H1 (cell line): ENCODE data around the gene MAGI2.

Experiments
- CTCF ChIP-seq, 3 experiments: IDR thresholded peaks; 1 replicate in 2 of 3; 2 replicates in 1 of 3; pipeline versions ENCODE4 v1.5.1 to v1.6.1; 2011; ENCODE audit warnings: low read length in 3 of 3, mild to moderate bottlenecking in 3 of 3, inconsistent platforms in 2 of 3, low read depth in 1 of 3, moderate library complexity in 1 of 3; ENCODE audit not compliant: insufficient read depth in 1 of 3; ENCODE audit errors: control extremely low read depth in 1 of 3
- GABPA ChIP-seq: IDR thresholded peaks from 2 replicates; pipeline ENCODE4 v1.6.1; 2011; ENCODE audit warnings: mild to moderate bottlenecking, low read length, moderate library complexity, borderline replicate concordance; ENCODE audit not compliant: insufficient read depth
- MAX ChIP-seq: IDR thresholded peaks from 2 replicates; pipeline ENCODE4 v1.6.1; 2012; ENCODE audit warnings: inconsistent platforms
- PHF8 ChIP-seq: fragments of 200-600 bp; sonication (generic); conservative IDR thresholded peaks from 2 replicates; pipeline ENCODE4 v1.7.1; 2012; ENCODE audit warnings: low read depth, mild to moderate bottlenecking, inconsistent platforms, low read length, moderate library complexity
- SP1 ChIP-seq: IDR thresholded peaks from 2 replicates; pipeline ENCODE4 v1.6.1; 2011; ENCODE audit warnings: low read depth, low read length
- TAF1 ChIP-seq: IDR thresholded peaks from 2 replicates; pipeline ENCODE4 v1.6.1; 2011; ENCODE audit warnings: mild to moderate bottlenecking, low read depth, low read length

GRCh38 chr7:78939669-78940068 lies 513.8 kb downstream of the MAGI2 start:
- no peak for TF ChIP-seq CTCF (IDR thresholded peaks at IDR 0.05; ENCODE audit: control extremely low read depth in 1 of 3, insufficient read depth in 1 of 3, low read depth in 1 of 3, low read length in 3 of 3)
- no peak for TF ChIP-seq GABPA
- no peak for TF ChIP-seq PHF8
- TF ChIP-seq MAX: no peak
- no peak for TF ChIP-seq TAF1
- no peak for TF ChIP-seq SP1
